Right ventricle myocardium superior (tissue), 1 donor: ENCODE measurements around the gene KRTAP3-1. TPM values are rescaled to one million over a fixed set of nuclear protein-coding genes. Genes with fewer than 3 reads are reported as not detected.

Source experiments
- ATAC-seq: fragments of 200-7000 bp; cut with Tn5 transposase; one replicate; pipeline ENCODE4 v1.9.1; 2020; ENCODE audit warnings: mild to moderate bottlenecking; ENCODE audit not compliant: poor library complexity
- DNase-seq: peaks from one replicate; pipeline ENCODE4 v3.0.0-alpha.2; 2020
- intact Hi-C: fragments of 100-400 bp; cut with DNase I; formaldehyde crosslinking; loops from one replicate; pipeline ENCODE4 v1.11.2; 2022
- total RNA-seq: library from RNA; stranded (reverse); fragmentation: NEBNext Ultra II Directional; extraction: Animal tissue kit (Norgen Biotek cat#: 25700); gene quantifications from one replicate; pipeline ENCODE4 v1.2.1, GENCODE V29; 2021
- donor health status: DM: no; HTN: yes; CAD: no; lungs with severe emphysema.

The KRTAP3-1 gene
- total RNA-seq, 1 donor from 2014 or later: not detected

DNA sequence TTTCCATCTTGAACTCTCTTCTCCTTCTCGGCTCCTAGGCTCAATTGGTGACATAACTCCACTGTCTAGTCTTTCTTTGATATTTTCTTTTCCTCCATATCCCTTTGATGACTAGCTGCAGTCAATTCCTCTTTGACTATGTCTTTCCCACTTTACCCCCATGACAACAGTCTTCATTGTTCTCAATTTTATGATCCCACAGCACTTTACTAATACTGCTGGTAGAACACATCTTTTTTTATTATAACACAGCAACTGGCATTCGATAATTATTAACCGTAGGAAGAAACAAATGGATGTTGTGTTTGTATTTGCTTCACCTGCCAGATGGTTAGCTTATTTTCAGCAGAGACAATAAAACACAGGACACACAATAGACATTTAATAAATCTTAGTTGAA lies 16.3 kb downstream of the KRTAP3-1 start:
- ATAC-seq: no peak
- DNase-seq: no peak
- intact Hi-C loops: no loop called here

DNA sequence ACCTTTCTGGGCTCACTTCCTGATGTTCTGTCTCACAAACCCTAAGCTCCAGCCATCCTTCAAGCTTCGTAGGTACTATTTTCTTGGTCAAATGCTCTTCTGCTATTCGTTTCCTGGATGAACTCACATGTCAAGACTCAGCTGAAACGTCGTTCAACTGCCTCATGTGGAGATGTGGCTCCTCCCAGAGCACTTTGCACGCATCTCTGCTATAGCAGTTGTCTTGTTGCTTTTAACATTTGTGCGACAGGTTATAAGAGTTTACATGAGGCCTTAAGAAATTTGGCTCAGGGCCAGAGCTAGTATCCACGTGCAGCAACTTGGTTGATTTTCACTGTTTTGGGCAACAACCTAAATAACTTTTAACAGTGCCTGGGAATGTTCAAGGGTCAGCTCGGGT lies 22.0 kb downstream of the KRTAP3-1 start:
- DNase-seq (no peak), ATAC-seq (no peak)
- intact Hi-C loops: no loop called here

DNA sequence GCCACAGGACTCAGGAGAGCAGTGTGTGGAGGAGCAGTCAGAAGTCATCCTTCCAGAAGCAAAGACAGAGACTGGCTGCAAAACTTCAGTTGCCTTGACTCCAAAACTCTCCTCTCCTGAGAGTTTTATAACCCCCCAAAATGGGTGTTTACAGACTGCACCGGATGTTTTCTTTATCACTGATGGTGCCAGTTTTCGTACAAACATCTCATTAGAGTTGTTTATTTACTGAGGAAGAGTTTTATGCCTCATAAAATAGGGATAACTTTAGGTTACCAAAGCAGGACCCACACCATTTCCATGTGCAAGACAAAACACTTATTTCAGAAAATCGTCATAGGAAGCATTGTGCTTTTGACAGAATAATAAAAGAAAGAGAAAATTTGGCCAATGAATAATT lies 24.7 kb downstream of the KRTAP3-1 start, which contains the start of gene KRT40:
KRT40 (minus strand) TSS at position 101 of the 400 bp plus-strand sequence; CDS start at position 48, 53 bp downstream.
- intact Hi-C loops: no loop called here
- DNase-seq (no peak), ATAC-seq (no peak)

DNA sequence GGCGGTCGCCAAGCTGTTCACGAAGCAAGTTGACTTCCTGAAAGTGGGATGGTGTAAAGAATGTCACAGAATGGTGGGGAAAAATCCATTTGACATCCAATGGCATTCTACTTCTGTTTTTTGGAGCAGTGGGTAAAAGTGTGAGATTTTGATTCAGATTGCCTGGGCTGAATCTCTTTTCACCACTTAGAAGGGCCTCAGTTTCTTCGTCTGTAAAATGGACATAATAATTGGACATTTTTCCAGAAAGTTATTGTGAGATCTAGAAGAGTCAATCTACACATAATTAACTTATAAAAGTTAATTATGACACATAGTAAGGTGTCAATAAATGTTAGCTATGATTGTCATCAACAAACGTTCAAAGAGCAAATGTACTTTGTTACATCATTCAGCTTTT lies 27.8 kb downstream of the KRTAP3-1 start:
- intact Hi-C loops: no loop called here
- ATAC-seq: no peak

DNA sequence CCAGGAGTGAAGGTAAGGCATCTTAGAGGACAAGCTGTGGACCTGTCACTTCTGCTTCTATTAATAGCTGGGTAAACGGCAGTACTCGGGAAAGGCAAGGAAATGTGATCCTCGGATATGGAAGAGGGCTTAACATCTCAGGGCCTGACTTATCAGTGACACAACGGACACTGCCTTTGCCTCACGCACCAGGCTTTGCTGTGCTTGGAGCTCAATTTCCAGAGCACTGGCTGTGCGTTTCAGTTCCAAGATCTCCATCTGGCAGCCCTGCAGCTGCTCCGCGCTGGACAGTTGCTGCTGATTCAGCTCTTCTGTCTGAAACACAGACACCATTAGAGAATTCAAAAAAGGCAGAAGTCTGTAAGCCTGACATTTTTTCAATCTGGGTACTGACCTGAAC lies 28.3 kb downstream of the KRTAP3-1 start:
- DNase-seq (peak; percentile 47), ATAC-seq (no peak)
- intact Hi-C loops: no loop called here

More for the DNA sequence above, 27.8 kb downstream of the KRTAP3-1 start:
- no peak for DNase-seq

DNA sequence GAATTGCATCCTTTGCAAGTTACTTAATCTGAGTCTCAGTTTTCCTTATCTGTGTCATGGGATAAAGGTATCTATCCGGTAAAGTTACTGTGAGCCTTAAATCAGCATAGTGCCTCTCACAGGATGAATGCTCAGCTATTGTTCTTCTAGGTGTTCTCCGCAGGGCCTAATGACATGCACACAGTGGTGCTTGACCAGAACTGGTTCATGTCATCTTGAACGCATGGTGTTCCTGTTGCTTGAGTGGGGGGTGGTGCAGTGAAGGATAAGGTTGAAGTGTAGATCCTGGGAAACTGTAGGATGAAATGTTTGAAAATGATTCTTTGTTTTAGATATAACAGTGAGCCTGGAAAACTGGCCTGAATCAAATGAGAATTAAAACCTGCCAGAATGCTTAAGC lies 28.8 kb downstream of the KRTAP3-1 start:
- DNase-seq (no peak), ATAC-seq (no peak)
- intact Hi-C loops: no loop called here

DNA sequence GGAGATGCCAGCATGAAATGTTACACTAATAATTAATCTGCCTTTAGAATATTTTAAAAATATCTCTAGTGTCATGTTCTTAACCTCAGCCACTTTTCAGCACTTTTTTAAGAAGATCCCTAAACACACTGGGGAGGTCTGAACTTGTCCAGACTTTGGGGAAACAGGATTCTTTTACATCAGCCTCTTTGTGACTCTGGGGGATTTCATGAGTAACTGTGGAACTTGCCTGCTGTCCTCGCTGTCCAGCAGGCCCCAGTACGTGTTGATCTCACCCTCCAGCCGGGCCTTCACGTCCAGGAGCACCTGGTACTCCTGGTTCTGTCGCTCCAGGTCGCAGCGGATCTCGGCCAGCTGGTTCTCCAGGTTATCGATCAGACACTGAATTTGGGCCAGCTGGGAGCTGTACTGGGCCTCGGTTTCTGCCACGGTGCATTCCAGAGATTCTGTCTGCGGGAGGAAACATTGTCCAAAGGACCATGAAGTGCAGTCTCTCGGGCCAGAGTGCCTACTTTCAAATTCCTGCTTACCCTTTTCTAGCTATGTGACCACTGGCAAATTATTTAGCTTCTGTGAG lies 30.3 kb downstream of the KRTAP3-1 start:
- intact Hi-C loops: no loop called here
- no peak for DNase-seq
- no peak for ATAC-seq

DNA sequence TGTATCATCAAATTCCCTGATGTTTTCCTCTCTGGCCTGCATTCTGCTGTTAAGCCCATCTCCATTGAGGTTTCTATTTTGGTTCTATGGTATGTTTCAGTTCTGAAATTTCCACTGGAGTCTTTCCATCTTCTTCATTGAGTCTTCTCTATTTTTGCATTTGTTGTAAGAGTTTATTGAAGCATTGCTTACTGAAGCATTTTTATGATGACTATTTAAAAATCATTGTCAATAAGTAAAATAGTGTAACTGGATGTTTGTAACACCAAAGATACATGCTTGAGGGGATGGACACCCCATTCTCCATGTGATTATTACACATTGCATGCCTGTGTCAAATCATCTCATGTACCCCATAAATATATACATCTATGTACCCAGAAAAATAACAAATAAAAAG lies 33.4 kb downstream of the KRTAP3-1 start:
- DNase-seq (no peak), ATAC-seq (no peak)
- intact Hi-C loops: no loop called here

DNA sequence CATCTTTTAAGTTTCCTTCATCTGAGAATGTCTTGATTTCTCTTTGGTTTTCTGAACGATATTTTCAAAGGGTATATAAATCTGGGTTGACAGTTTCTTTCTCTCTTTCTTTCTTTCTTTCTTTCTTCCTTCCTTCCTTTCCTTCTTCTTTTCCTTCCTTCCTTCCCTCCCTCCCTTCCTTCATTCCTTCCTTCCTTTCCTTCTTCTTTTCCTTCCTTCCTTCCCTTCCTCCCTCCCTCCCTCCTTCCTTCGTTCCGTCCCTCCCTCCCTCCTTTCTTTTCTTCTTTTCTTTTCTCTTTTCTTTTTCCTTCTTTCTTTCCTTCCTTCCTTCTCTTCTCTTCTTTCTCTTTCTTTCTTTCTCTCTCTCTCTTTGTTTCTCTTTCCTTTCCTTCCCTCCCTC lies 34.6 kb downstream of the KRTAP3-1 start:
- no peak for ATAC-seq
- DNase-seq: no peak
- intact Hi-C loops: no loop called here

DNA sequence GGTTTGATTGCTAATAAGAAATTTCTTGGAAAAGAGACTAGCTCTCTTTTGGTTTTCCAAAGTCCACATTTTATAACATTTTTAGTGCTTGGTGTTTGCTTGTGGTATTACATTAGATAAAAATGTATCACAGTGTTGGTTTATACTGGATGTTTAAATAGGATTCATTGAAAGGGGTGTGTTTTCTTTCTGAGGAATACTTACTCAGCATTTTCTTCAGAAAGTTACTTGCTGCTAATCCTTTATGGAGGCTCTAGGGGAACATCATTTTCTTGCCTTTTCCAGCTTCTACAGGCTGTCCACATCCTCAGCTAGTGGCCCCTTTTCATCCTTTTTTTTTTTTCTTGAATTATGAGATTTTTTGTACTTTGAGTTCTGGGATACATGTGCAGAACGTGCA lies 41.3 kb downstream of the KRTAP3-1 start:
- intact Hi-C loops: no loop called here
- no peak for DNase-seq
- ATAC-seq: no peak

DNA sequence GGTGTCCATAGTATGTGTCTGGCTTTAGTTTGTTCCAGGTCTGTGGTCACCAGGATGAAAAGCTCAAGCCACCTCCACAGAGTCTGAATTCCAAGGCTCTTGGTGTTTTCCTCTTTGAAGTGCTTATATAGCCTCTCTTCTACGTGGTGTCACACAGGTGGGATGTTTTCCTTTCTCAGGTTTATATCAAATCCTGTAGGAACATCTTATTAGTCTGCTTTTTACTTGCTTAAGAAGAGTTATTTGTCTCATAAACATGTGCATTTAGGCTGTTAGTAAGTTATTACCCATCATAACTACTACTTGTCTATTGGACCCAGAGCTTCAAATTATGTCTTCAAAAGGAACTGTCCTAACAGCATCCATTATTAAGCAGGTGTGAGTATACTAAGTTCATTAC lies 42.1 kb downstream of the KRTAP3-1 start, which contains the start of gene KRT39:
KRT39 (minus strand) TSS at position 101 of the 400 bp plus-strand sequence; CDS start at position 9, 92 bp downstream.
- ATAC-seq (no peak), DNase-seq (no peak)
- intact Hi-C loops: no loop called here

DNA sequence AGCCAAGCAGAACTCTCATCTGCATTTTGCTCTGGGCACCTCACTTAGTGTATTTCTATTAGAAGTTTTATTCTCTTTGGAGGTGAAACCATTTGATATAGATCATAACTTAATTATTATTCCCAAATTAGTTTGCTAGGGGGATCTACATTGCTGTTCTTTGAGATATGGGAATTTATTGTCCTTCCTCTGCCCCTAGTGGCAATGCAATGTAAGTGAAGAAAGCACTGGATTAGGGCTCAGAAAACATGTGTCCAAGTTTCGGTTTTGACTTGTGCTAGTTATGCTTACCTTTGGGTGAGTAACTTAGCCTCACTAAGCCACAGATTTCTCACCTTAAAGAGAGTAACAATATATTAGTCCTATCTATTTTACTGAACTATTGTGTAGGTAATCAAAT lies 45.1 kb downstream of the KRTAP3-1 start:
- DNase-seq (no peak), ATAC-seq (no peak)
- intact Hi-C loops: no loop called here

DNA sequence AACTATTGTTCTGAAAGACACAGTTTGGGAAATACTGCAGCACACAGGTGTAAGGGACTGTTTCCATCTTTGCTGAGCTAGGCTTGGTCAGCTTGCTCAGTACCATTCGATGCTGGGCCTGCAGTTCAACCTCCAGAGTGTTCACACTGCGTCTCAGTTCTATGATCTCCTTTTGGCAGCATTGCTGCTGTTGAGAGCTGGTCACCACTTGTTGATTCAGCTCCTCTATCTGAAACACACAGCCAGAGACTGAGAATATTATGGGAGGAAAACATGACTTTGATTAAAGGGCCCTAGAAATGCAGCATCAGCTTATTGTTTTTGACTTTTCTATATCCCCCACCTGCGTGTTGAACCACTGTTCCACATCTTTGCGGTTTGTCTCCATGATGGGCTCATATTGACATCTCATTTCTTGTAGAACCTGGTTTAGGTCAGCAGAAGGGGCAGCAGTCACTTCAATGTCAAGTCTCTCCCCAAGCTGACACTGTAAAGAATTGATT lies 46.8 kb downstream of the KRTAP3-1 start:
- intact Hi-C loops: no loop called here
- ATAC-seq (no peak), DNase-seq (no peak)

DNA sequence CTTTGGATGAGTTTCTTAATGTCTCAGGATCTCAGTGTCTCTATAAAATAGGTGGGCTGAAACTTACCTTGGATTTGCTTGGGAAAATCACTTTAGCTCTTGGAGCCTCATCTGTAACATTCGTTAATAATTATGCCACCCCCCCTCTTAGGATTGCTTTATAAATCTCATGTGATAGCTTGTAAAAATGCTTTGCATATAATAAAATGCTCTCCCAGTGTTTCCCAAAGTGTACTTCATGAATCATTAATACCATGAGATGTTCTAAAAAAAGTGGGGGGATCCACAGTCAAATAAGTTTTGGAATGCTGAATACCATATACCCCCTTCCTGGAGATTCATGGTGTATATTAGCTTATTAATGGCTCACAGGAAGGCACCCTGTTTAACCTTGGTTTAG lies 47.3 kb downstream of the KRTAP3-1 start:
- no peak for ATAC-seq
- intact Hi-C loops: no loop called here
- DNase-seq: no peak

DNA sequence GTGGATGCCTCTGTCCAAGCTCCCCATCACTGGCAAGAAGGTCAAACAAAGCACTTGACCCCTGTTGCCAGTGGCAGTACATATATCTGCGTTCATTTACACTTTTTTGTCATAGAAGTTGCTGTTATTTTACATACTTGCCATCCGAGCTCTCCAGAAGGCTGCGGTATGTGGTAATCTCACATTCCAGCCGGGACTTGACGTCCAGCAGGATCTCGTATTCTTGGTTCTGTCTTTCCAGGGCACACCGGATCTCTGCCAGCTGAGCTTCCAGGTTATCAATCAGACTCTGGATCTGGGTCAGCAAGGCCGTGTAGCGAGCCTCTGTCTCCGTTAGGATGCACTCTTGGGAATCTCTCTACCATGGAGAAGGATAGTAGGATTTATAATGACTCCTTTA lies 48.8 kb downstream of the KRTAP3-1 start:
- ATAC-seq (no peak), DNase-seq (no peak)
- intact Hi-C loops: no loop called here

Other genes with a start within 250 kb of the KRTAP3-1 start
- not detected for gene KRT26, start 236.9 kb downstream of the KRTAP3-1 start, total RNA-seq
- not detected for gene KRT27, start 226.6 kb downstream of the KRTAP3-1 start, total RNA-seq
- not detected for gene KRT28, start 209.2 kb downstream of the KRTAP3-1 start, total RNA-seq
- gene KRT10, start 186.5 kb downstream of the KRTAP3-1 start, total RNA-seq: 50.3 TPM
- gene KRT12, start 141.9 kb downstream of the KRTAP3-1 start, total RNA-seq: not detected
- gene KRT20, start 123.9 kb downstream of the KRTAP3-1 start, total RNA-seq: not detected
- gene KRT23, start 71.5 kb downstream of the KRTAP3-1 start, total RNA-seq: not detected
- not detected for gene KRT39, start 42.2 kb downstream of the KRTAP3-1 start, total RNA-seq
- not detected for gene KRT40, start 24.8 kb downstream of the KRTAP3-1 start, total RNA-seq
- gene KRTAP3-3, start 15.0 kb downstream of the KRTAP3-1 start, total RNA-seq: not detected
- gene KRTAP3-2, start 9.2 kb downstream of the KRTAP3-1 start, total RNA-seq: not detected
- not detected for gene KRTAP1-5, start 18.1 kb upstream of the KRTAP3-1 start, total RNA-seq
- gene KRTAP1-4, start 21.1 kb upstream of the KRTAP3-1 start, total RNA-seq: not detected
- not detected for gene KRTAP1-3, start 25.7 kb upstream of the KRTAP3-1 start, total RNA-seq
- gene KRTAP1-1, start 32.3 kb upstream of the KRTAP3-1 start, total RNA-seq: not detected
- gene KRTAP2-1, start 38.2 kb upstream of the KRTAP3-1 start, total RNA-seq: not detected
- not detected for gene KRTAP2-2, start 46.1 kb upstream of the KRTAP3-1 start, total RNA-seq
- gene KRTAP2-3, start 51.0 kb upstream of the KRTAP3-1 start, total RNA-seq: not detected
- not detected for gene KRTAP2-4, start 56.8 kb upstream of the KRTAP3-1 start, total RNA-seq
- gene KRTAP4-7, start 75.0 kb upstream of the KRTAP3-1 start, total RNA-seq: not detected
- gene KRTAP4-8, start 89.0 kb upstream of the KRTAP3-1 start, total RNA-seq: not detected
- gene KRTAP4-16, start 93.1 kb upstream of the KRTAP3-1 start, total RNA-seq: not detected
- gene KRTAP4-9, start 96.3 kb upstream of the KRTAP3-1 start, total RNA-seq: not detected
- not detected for gene KRTAP4-11, start 109.2 kb upstream of the KRTAP3-1 start, total RNA-seq
- not detected for gene KRTAP4-12, start 115.1 kb upstream of the KRTAP3-1 start, total RNA-seq
- not detected for gene KRTAP4-6, start 131.4 kb upstream of the KRTAP3-1 start, total RNA-seq
- gene KRTAP4-5, start 140.7 kb upstream of the KRTAP3-1 start, total RNA-seq: not detected
- gene KRTAP4-4, start 151.6 kb upstream of the KRTAP3-1 start, total RNA-seq: not detected
- gene KRTAP4-3, start 159.1 kb upstream of the KRTAP3-1 start, total RNA-seq: not detected
- gene KRTAP4-2, start 169.1 kb upstream of the KRTAP3-1 start, total RNA-seq: not detected
- not detected for gene KRTAP4-1, start 175.8 kb upstream of the KRTAP3-1 start, total RNA-seq
- not detected for gene KRTAP9-1, start 180.8 kb upstream of the KRTAP3-1 start, total RNA-seq
- gene KRTAP9-2, start 217.5 kb upstream of the KRTAP3-1 start, total RNA-seq: not detected
- not detected for gene KRTAP9-3, start 223.3 kb upstream of the KRTAP3-1 start, total RNA-seq
- gene KRTAP9-8, start 228.9 kb upstream of the KRTAP3-1 start, total RNA-seq: not detected
- not detected for gene KRTAP9-4, start 240.6 kb upstream of the KRTAP3-1 start, total RNA-seq
- not detected for gene KRTAP9-9, start 246.3 kb upstream of the KRTAP3-1 start, total RNA-seq